Amygdala (tissue), 56 donors: ENCODE measurements around the gene BCAS1.
"Not testable (repeated sequence)": the region's sequence is repeated elsewhere in the genome, so short reads cannot be mapped to it uniquely, and the experiment has no call there.

ENCODE experiments used
- DNase-seq, 56 donors: peaks; one replicate each; lab custom pipeline; 2025; lab: John Stamatoyannopoulos, UW

Gene BCAS1

GRCh38 chr20:53934421-53935343, 135.7 kb downstream of the BCAS1 start:
- DNase-seq = no peak

GRCh38 chr20:53933232-53933846, 137.1 kb downstream of the BCAS1 start:
- no peak for DNase-seq

- DNase-seq = not testable (repeated sequence)
These were observed 137.7 kb downstream of the BCAS1 start for GRCh38 chr20:53932655-53933192.

- no peak for DNase-seq
These were observed 138.8 kb downstream of the BCAS1 start for GRCh38 chr20:53931597-53931996.

DNA sequence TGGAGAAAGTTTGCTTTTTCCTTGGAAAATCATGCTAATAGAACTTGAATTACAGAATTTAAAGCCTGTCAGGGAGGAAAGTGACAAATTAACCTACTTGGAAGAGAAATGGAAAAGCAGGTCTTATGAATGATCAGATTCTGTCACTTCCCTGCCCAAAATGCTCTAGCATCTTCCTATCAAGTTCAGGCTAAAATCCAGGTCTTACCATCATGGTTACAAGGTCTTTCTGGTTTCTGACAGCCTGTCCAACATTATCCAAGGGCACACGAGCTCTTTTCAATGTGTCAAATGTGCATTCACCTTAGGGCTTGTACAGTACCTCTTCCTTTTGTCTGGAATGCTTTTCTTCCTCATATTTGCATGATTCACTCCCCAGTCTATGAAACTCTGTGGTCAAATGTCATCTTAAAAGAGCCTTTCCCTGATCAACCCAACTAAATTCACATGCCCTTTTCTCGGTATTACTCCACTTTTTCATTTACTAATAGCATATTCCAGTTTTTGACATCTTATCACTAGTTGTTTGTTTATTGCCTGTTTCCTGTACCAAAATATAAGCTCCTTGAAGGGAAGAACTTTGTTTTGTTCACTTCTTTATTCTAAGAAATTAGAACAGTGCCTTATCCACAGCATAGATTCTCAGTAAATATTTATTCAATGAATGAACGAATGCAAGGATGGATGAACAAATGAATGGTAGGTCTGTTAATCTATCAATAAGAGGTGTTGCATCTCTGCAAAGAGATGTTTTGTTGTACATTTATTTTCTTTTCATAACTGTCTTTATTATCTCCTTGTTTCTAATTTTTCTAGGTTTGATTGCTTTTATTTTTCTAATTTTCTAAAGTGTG, 139.5 kb downstream of the BCAS1 start:
- no peak for DNase-seq

GRCh38 chr20:53929974-53930650, 140.3 kb downstream of the BCAS1 start:
- no peak for DNase-seq

DNA sequence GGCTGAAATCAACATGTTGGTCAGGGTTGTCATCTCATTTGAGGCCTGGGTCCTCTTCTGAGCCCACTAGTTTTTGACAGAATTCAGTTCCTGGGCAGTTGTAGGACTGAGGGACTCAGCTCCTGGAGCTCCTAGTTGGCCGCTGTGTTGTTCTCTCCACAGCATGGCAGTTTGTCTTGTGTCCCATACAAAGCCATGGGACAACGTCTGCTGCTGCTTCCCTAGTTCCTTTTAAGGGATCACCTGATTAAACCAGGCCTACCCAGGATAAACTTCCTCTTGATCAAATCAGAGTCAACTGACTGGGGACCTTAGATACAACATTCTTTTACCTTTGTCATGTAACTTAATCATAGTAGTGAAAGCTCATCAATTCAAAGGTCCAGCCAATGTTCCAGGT, 141.0 kb downstream of the BCAS1 start:
- no peak for DNase-seq

DNA sequence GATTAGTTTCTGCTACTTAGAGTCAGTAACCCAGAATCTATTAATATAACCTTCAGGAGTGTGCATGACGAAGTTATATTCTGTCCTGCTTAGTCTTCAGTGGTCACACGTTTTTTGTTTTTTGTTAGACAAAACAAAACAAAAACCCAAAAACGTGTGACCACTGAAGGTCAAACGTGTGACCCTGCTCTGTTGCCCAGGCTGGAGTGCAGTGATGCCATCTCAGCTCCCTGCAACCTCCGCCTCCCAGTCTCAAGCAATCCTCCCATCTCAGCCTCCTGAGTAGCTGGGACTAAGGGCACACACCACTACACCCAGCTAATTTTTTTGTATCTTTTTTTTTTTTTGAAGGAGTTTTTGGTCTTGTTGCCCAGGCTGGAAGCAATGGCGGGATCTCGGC, 142.4 kb downstream of the BCAS1 start:
- DNase-seq = no peak

GRCh38 chr20:53926428-53927028, 143.9 kb downstream of the BCAS1 start:
- no peak for DNase-seq

GRCh38 chr20:53925651-53926401, 144.6 kb downstream of the BCAS1 start:
- no peak for DNase-seq

DNA sequence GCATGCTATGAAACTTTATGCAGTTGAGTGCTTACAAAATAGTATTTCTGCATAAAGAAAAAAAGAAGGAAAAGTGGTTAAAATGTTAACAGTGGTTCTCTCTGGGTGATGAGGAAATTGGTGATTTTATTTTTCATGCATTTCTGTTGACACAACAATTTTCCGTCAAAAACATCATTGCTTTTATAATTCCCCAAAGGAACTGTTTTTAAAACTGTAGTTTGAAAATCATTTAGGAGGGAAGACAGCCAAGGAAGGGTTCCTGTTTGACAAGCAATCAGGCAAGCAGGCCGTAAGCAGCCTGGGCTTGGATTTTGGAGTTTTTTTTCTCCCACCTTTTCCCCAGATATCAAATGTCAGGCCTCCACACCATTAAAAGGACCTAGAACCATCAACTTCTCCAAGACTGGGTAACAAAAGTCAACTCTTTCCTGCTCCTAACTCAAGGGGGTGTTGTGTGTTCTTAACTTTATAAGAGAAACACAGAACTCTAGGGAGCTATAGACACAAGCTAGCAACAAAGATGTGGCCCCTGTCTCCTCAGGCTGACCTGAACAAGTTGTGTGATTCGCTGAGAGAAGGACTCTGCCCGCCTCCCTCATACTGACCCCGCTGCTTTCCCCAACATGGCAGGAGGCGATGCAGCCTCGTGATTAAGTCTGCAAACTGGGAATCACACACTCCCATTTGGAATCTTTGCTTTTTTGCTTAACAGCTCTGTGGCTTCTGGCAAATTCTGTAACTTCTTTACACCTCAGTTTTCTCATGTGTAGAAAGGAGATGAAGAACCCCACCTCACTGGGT, 146.6 kb downstream of the BCAS1 start:
- no peak for DNase-seq

GRCh38 chr20:53922901-53923314, 147.5 kb downstream of the BCAS1 start:
- no peak for DNase-seq

DNA sequence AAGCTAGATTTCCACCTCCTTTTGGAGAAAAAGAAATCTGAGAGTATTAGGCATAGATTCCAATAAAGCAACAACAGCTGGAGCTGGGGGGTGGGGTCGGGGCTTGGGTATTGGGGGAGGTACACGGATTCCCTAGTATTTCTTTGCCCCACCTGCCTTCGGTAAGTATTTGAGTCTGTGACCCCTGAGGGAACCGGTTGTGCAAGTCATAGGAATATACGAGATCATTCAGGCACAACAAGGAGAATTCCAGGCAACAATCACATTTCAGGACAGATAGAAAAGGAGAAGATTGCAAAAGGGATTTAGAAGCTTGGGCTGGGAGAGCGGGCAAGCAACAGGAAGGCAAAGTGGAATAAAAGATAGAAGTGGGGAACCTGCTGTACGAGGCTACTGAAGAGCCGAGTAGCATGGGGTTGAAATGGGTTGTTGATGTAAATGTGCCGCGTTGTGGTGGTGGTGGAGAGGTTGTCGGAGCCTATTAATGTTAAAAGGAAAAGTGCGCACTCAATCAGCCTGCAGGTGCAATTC, 148.9 kb downstream of the BCAS1 start:
- DNase-seq = no peak

DNA sequence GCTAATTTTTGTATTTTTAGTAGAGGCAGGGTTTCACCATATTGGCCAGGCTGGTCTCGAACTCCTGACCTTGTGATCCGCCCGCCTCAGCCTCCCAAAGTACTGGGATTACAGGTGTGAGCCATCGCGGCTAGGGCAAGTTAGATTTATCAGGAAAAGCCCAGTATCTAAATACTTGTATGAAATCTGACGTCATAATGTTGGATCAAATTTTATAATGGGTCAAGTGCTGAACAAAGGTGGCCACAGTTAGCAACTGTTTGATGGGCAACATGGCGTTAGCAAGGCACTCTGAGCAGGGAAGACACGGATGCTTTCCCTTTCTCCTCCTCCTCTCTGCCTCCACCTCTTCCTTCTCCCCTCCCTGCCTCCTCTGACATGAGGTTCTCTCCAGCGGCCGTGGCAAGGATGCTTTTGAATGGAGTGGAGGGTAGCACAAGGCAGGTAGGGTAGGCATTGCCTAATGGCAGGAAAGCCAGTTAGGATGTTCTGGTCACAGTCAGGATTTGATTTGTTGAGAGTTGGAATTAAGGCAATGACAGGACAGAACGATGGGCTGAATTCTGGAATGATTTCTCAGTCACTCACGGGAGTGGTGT, 149.6 kb downstream of the BCAS1 start:
- DNase-seq = no peak

GRCh38 chr20:53919886-53920285, 150.5 kb downstream of the BCAS1 start:
- no peak for DNase-seq

DNA sequence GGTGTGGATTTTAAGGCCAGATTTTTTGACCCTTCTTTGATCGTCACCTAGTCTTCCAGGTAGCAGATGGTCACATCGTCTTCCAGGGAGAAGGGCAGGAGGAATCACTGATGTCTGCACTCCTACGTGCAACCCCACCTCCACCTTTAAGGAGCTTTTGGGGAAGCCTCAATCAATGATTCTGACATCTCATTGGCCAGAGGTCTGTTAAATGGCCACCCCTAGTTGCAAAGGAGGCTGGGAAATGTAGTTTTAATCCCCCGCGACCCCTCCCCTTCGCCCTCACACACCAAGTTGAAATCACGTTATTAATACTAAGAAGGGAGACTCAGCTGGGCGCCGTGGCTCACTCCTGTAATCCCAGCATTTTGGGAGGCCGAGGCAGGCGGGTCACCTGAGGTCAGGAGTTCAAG, 151.4 kb downstream of the BCAS1 start:
- DNase-seq = no peak

- no peak for DNase-seq
These were observed 152.4 kb downstream of the BCAS1 start for GRCh38 chr20:53918020-53918311.
